ENCODE data around the gene RERE. TPM values are rescaled to one million over a fixed set of nuclear protein-coding genes. Genes with fewer than 3 reads are reported as not detected.

RERE gene
- 4.1 and 8.1 TPM in 2 replicates for polyA plus RNA-seq (2012; rRNA removed)
- 8.4 and 12.9 TPM in 2 replicates for polyA plus RNA-seq (2012; cell fraction: cytosol; rRNA removed)
- polyA plus RNA-seq (2012; cell fraction: nucleus; rRNA removed): 36.4 and 41.6 TPM in 2 replicates

DNA sequence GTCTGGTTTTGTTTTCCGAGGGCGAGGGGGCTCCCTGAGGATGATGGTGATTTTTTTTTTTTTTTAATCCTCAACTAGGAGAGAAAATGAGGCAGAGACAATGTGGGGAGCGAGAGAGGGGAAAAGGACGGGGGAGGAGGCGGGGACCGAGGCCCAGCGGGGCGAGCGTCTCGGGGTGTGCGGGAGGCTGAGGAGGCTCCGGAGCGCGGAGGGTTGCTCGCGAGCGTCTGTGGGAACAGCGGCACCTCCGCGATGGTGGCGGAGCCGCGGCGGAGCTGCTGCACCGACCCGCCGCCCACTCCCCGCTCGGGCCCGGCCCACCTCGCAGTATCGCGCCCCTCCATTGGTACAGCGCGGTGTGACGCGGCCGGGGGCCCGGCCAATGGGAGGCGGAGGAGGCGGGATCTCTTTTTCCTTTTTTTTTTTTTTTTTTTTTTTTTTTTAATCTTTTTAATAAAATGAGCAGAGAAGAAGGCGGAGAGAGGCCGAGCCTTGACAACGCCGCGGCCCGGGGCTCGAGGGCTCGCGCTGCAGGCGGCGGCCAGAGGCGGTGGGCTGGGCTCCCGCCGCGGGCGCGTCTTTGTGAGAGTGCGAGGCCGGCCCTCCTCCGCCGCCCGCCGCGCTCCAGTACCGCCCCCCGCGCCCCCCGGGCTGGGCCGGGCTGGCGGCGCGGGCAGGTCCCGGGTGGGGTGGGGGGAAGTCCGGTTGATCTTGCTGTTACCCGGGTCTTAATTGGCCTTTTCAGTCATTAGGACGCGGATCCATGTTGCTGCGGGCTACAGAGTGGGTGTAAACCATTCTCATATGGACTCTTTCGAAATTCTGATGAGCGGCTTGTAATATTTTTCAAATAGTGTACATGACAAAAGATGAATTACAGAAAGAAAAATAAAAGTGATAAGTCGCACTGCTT, at the start of gene RERE:
TSS of gene RERE (minus strand) at position 229 of the 913 bp plus-strand sequence.
- no peaks in the 10 kb centered on the region for H3K9me3 ChIP-seq
- ChIA-PET CTCF (interaction anchor here (1.0 to 3.5 kb wide), 2 partner anchors 11 to 31 kb away, joined by 4 to 23 read pairs; no protein-coding TSS in a partner anchor), POLR2A (interaction anchor here (0.6 to 1.5 kb wide), 13 partner anchors 12 to 400 kb away, joined by 3 to 12 read pairs (median 4); partner anchors contain the start of gene ENO1)
- peak within 1 kb of the TSS; percentile 98 for H3K9ac ChIP-seq
- DNase-seq: peak; percentile 100
- peak within 1 kb of the TSS; percentile 82 to 90 for H3K4me3 ChIP-seq (ENCODE audit: low read depth in 2 of 2, low read length in 1 of 2)
- H3F3A ChIP-seq (replicated peaks; ENCODE audit: insufficient read depth): peaks cover 26% of the 10 kb centered on the region
- no peaks in the 10 kb centered on the region for H3K27me3 ChIP-seq (ENCODE audit: insufficient read depth)
- H3K4me2 ChIP-seq: peak within 1 kb of the TSS; percentile 95
- H3K36me3 ChIP-seq (replicated peaks in 1 of 2; ENCODE audit: control insufficient read depth in 1 of 2, insufficient read depth in 2 of 2, low read length in 1 of 2): no peaks in the 10 kb centered on the region
- no peaks in the 10 kb centered on the region; the same call in 1 of the 2 replicates for H4K20me1 ChIP-seq (ENCODE audit: insufficient read depth)
- no peaks in the 10 kb centered on the region for H3K9me2 ChIP-seq
- H2AFZ ChIP-seq (ENCODE audit: low read depth): peak within 1 kb of the TSS; percentile 86
- WGBS (ENCODE audit: low lambda C conversion rate): under 1% methylated on average over 48 of the region's 82 CpGs
- H3K27ac ChIP-seq (ENCODE audit: low read depth in 2 of 2, low read length in 1 of 2): peak within 1 kb of the TSS; percentile 88 to 95
- H3K4me1 ChIP-seq (ENCODE audit: control insufficient read depth in 1 of 2, insufficient read depth in 2 of 2, low read depth in 1 of 2, low read length in 1 of 2): peaks cover 17 to 23% of the 10 kb centered on the region in 2 experiments; a peak in 3 of 4 replicates
- H3K79me2 ChIP-seq (ENCODE audit: insufficient read depth): peaks cover 47% of the 10 kb centered on the region
- TF ChIP-seq, protein P1, sequence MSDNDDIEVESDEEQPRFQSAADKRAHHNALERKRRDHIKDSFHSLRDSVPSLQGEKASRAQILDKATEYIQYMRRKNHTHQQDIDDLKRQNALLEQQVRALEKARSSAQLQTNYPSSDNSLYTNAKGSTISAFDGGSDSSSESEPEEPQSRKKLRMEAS (IDR thresholded peaks at IDR 0.05; ENCODE audit: low read depth): 0 out of 2 replicates have a peak, but pooled peaks have one; percentile 9
- TF ChIP-seq GABPA (IDR thresholded peaks at IDR 0.05; ENCODE audit: low read depth) (no peak), SIN3A (IDR thresholded peaks at IDR 0.05; ENCODE audit: borderline replicate concordance, low read depth, low read length) (peak; percentile 62; the same call in 1 of the 2 replicates), NRF1 (IDR thresholded peaks at IDR 0.05; ENCODE audit: low read depth, low read length) (no peak), EZH2phosphoT487 (IDR thresholded peaks at IDR 0.05; ENCODE audit: borderline replicate concordance, low read depth) (no peak), TCF12 (IDR thresholded peaks at IDR 0.05) (no peak), YY1 (IDR thresholded peaks at IDR 0.05; ENCODE audit: low read depth) (no peak), ELF1 (IDR thresholded peaks at IDR 0.05) (no peak), GATA2 (CRISPR knock-in tag; IDR thresholded peaks at IDR 0.05) (no peak), RAD21 (IDR thresholded peaks at IDR 0.05; ENCODE audit: low read length) (no peak), POLR2AphosphoS5 (IDR thresholded peaks at IDR 0.05; ENCODE audit: low read depth, low read length) (peak; percentile 84), FOXJ3 (CRISPR knock-in tag; IDR thresholded peaks at IDR 0.05) (no peak), FOSL2 (IDR thresholded peaks at IDR 0.05; ENCODE audit: borderline replicate concordance, low read depth) (no peak), JUND (IDR thresholded peaks at IDR 0.05) (no peak), NFIC (IDR thresholded peaks at IDR 0.05; ENCODE audit: borderline replicate concordance) (no peak), RXRA (IDR thresholded peaks at IDR 0.05; ENCODE audit: borderline replicate concordance, low read depth) (no peak), EP300 (IDR thresholded peaks at IDR 0.05; ENCODE audit: borderline replicate concordance in 1 of 2, low read depth in 1 of 2, low read length in 1 of 2) (no peak), MEF2A (IDR thresholded peaks at IDR 0.05; ENCODE audit: borderline replicate concordance, low read depth) (no peak), TEAD4 (IDR thresholded peaks at IDR 0.05; ENCODE audit: borderline replicate concordance, insufficient read depth) (no peak), SMC3 (IDR thresholded peaks at IDR 0.05; ENCODE audit: low read depth, low read length) (no peak), MXI1 (IDR thresholded peaks at IDR 0.05; ENCODE audit: low read depth, low read length) (peak; percentile 16), RFX5 (IDR thresholded peaks at IDR 0.05; ENCODE audit: low read length) (peak; percentile 67; the same call in 1 of the 2 replicates)
- TF ChIP-seq, protein P2, sequence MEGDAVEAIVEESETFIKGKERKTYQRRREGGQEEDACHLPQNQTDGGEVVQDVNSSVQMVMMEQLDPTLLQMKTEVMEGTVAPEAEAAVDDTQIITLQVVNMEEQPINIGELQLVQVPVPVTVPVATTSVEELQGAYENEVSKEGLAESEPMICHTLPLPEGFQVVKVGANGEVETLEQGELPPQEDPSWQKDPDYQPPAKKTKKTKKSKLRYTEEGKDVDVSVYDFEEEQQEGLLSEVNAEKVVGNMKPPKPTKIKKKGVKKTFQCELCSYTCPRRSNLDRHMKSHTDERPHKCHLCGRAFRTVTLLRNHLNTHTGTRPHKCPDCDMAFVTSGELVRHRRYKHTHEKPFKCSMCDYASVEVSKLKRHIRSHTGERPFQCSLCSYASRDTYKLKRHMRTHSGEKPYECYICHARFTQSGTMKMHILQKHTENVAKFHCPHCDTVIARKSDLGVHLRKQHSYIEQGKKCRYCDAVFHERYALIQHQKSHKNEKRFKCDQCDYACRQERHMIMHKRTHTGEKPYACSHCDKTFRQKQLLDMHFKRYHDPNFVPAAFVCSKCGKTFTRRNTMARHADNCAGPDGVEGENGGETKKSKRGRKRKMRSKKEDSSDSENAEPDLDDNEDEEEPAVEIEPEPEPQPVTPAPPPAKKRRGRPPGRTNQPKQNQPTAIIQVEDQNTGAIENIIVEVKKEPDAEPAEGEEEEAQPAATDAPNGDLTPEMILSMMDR (IDR thresholded peaks at IDR 0.05): no peak
- TF ChIP-seq, protein P3, sequence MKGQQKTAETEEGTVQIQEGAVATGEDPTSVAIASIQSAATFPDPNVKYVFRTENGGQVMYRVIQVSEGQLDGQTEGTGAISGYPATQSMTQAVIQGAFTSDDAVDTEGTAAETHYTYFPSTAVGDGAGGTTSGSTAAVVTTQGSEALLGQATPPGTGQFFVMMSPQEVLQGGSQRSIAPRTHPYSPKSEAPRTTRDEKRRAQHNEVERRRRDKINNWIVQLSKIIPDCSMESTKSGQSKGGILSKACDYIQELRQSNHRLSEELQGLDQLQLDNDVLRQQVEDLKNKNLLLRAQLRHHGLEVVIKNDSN (IDR thresholded peaks at IDR 0.05; ENCODE audit: borderline replicate concordance, low read depth): no peak
- TF ChIP-seq, protein P4, sequence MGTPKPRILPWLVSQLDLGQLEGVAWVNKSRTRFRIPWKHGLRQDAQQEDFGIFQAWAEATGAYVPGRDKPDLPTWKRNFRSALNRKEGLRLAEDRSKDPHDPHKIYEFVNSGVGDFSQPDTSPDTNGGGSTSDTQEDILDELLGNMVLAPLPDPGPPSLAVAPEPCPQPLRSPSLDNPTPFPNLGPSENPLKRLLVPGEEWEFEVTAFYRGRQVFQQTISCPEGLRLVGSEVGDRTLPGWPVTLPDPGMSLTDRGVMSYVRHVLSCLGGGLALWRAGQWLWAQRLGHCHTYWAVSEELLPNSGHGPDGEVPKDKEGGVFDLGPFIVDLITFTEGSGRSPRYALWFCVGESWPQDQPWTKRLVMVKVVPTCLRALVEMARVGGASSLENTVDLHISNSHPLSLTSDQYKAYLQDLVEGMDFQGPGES (IDR thresholded peaks at IDR 0.05; ENCODE audit: low read depth, low read length): peak; percentile 76
- TF ChIP-seq, protein P5, sequence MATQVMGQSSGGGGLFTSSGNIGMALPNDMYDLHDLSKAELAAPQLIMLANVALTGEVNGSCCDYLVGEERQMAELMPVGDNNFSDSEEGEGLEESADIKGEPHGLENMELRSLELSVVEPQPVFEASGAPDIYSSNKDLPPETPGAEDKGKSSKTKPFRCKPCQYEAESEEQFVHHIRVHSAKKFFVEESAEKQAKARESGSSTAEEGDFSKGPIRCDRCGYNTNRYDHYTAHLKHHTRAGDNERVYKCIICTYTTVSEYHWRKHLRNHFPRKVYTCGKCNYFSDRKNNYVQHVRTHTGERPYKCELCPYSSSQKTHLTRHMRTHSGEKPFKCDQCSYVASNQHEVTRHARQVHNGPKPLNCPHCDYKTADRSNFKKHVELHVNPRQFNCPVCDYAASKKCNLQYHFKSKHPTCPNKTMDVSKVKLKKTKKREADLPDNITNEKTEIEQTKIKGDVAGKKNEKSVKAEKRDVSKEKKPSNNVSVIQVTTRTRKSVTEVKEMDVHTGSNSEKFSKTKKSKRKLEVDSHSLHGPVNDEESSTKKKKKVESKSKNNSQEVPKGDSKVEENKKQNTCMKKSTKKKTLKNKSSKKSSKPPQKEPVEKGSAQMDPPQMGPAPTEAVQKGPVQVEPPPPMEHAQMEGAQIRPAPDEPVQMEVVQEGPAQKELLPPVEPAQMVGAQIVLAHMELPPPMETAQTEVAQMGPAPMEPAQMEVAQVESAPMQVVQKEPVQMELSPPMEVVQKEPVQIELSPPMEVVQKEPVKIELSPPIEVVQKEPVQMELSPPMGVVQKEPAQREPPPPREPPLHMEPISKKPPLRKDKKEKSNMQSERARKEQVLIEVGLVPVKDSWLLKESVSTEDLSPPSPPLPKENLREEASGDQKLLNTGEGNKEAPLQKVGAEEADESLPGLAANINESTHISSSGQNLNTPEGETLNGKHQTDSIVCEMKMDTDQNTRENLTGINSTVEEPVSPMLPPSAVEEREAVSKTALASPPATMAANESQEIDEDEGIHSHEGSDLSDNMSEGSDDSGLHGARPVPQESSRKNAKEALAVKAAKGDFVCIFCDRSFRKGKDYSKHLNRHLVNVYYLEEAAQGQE (IDR thresholded peaks at IDR 0.05; ENCODE audit: low read depth, low read length): peak; percentile 29; the same call in 1 of the 2 replicates

All from SK-N-SH (cell line).